Epithelial cell of esophagus (primary cell): ENCODE results near the gene ETFA.
A peak's percentile ranks its signal among the peaks of the same experiment; 100 is the strongest.

Source experiments
- DNase-seq: peaks from one replicate; pipeline ENCODE4 v3.0.0; 2010; ENCODE audit warnings: low read depth
- H3K4me3 ChIP-seq: 2 replicates; pipeline ENCODE4 v1.5.1; 2011; ENCODE audit warnings: mild to moderate bottlenecking, low read length, control low read depth
- TF ChIP-seq, protein P1 (sequence below): IDR thresholded peaks from 2 replicates; pipeline ENCODE4 v1.5.1; 2011; ENCODE audit warnings: low read depth, mild to moderate bottlenecking, low read length, control low read depth, inconsistent platforms; ENCODE audit not compliant: insufficient read depth; ENCODE audit errors: missing control alignments

ETFA gene

DNA sequence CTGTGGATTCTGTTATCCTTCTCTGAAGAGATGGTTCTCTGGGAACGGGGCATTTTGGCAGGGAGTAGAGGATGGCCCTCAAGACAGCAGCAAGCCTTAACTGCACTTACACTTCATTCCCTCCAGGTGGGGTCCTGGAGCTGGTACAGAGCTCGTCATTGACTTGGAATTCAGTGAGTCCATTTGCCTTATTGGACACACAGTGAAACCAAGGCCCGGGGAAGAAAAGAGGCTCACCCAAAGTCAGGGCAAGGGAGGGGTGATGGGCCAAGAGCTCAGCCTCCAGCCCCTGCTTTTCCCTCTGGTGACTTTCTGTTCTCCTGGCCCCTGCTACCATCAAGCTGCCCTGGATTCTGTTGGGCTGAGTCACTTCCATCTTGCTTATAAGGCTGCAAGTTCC, 125.6 kb downstream of the ETFA start:
- TF ChIP-seq, protein P1, sequence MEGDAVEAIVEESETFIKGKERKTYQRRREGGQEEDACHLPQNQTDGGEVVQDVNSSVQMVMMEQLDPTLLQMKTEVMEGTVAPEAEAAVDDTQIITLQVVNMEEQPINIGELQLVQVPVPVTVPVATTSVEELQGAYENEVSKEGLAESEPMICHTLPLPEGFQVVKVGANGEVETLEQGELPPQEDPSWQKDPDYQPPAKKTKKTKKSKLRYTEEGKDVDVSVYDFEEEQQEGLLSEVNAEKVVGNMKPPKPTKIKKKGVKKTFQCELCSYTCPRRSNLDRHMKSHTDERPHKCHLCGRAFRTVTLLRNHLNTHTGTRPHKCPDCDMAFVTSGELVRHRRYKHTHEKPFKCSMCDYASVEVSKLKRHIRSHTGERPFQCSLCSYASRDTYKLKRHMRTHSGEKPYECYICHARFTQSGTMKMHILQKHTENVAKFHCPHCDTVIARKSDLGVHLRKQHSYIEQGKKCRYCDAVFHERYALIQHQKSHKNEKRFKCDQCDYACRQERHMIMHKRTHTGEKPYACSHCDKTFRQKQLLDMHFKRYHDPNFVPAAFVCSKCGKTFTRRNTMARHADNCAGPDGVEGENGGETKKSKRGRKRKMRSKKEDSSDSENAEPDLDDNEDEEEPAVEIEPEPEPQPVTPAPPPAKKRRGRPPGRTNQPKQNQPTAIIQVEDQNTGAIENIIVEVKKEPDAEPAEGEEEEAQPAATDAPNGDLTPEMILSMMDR, result peak; percentile 78
- DNase-seq, result peak; percentile 82
- no peak overlapping the region for H3K4me3 ChIP-seq

- H3K4me3 ChIP-seq, result no peak overlapping the region
- TF ChIP-seq, protein P1, result no peak
- DNase-seq, result no peak
Measured at GRCh38 chr15:76184650-76185035, 126.6 kb downstream of the ETFA start.

DNA sequence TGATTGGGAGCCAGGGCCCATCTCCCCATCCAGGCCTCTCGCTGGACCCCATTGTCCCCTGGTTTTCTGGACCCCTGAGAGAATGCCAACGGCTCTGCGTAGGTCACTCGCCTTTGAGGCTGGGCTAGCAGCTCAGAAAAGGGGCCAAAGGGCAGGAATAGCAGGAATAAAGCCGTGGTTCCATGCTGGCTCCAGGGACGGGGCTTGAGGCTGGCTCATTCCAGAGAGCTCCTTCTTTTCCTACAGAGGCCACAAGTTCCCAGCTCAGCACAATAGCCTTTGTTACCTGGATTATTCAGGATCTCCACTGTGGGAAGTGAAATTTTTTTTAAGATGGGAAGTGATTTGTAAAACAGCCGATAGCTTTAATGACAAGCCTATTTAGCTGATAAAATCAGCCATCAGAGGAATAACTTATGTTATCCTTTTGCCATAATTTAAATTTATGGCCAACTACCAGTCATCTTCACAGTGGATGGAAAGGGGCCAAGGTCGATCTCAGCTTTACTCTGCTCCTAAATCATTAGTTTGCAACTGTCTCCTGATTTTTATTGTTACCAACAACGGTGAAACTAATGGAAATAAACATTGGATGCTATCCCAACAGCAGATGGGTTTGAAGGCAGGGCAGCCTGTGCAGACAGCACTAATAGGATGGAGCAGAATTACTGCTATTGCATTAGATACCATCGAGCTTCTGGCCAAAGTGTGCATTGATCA, 127.2 kb downstream of the ETFA start:
- DNase-seq, result no peak
- TF ChIP-seq, protein P1, result no peak
- H3K4me3 ChIP-seq, result no peak overlapping the region

GRCh38 chr15:76181705-76182107, 129.6 kb downstream of the ETFA start:
- DNase-seq, result no peak
- no peak overlapping the region for H3K4me3 ChIP-seq
- TF ChIP-seq, protein P1, result no peak

DNA sequence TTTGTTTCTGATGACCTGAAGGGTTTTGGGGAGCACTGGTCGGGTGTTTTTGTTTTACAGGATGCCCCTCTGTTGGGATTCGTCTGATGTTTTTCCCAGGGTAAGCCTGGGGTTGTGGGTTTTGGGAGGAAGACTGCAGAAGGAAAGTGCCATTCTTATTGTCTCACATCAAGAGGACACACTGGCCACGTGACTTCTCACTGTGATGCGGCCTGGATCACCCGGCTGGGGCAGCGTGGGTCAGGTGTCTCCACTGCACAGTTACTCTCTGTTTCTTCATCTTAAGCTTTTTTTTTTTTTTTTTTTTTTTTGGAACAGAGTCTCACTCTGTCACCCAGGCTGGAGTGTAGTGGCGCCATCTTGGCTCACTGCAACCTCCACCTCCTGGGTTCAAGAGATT, 130.9 kb downstream of the ETFA start:
- no peak overlapping the region for H3K4me3 ChIP-seq
- TF ChIP-seq, protein P1, result no peak

DNA sequence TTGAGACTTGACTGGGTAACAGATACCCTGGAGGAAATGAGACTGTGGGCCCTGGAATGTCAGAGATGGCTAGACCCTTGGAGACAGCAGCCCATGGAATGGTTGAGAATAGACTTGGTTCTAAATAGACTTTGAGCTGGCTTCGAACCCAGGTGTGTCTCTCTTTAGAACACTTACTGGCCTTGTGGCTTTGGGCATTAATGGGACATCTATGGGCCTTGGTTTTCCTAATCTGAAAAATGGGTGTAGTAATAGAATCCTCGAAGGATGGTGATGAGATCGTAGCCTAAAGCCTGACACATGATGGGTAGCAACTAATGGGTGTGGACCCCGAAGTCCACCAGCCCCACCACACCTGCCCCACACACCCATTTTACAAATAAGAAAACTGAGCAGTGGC, 132.2 kb downstream of the ETFA start:
- no peak overlapping the region for H3K4me3 ChIP-seq
- TF ChIP-seq, protein P1, result no peak
- no peak for DNase-seq

More for the DNA sequence above, 130.9 kb downstream of the ETFA start:
- no peak for DNase-seq

GRCh38 chr15:76178296-76179000, 132.8 kb downstream of the ETFA start:
- no peak overlapping the region for H3K4me3 ChIP-seq
- TF ChIP-seq, protein P1, result no peak
- DNase-seq, result no peak
